Right atrium auricular region (tissue), 2 donors: ENCODE measurements around the gene C22orf39. TPM values are rescaled to one million over a fixed set of nuclear protein-coding genes. Genes with fewer than 3 reads are reported as not detected.

Experiments used
- DNase-seq: peaks from one replicate; pipeline ENCODE4 v3.0.0-alpha.2; 2019; ENCODE audit warnings: low spot score
- H3K27ac ChIP-seq, 2 donors: fragments of 200-600 bp; sonication (generic); 1 replicate in 1 of 2; 2 replicates in 1 of 2; pipeline ENCODE4 v1.5.1; 2016 to 2019
- H3K27me3 ChIP-seq, 2 donors: fragments of 200-600 bp; sonication (generic); one replicate each; pipeline versions ENCODE4 v1.5.1 to v1.6.0; 2017 to 2019
- H3K36me3 ChIP-seq: fragments of 200-600 bp; sonication (generic); one replicate; pipeline ENCODE4 v1.5.1; 2016
- H3K4me1 ChIP-seq, 2 donors: fragments of 200-600 bp; sonication (generic); one replicate each; pipeline versions ENCODE4 v1.5.1 to v1.6.0; 2017 to 2019
- H3K4me3 ChIP-seq, 2 donors: fragments of 200-600 bp; sonication (generic); 1 replicate in 1 of 2; 2 replicates in 1 of 2; pipeline ENCODE4 v1.5.1; 2017 to 2019; ENCODE audit warnings: mild to moderate bottlenecking in 1 of 2, moderate library complexity in 1 of 2
- H3K9me3 ChIP-seq, 2 donors: fragments of 200-600 bp; sonication (generic); one replicate each; pipeline ENCODE4 v1.5.1; 2019
- CTCF ChIP-seq, 2 donors: fragments of 200-600 bp; sonication (generic); IDR thresholded peaks; one replicate each; pipeline ENCODE4 v1.5.1; 2019; ENCODE audit warnings: antibody characterized with exemption in 2 of 2
- total RNA-seq, 2 donors: library from RNA; depleted of rRNA; stranded (reverse); fragments of >200 nt; gene quantifications; one replicate each; pipeline ENCODE4 v1.1.0, GENCODE V29; 2016

The C22orf39 gene
- 10 to 100 TPM; 61.0 to 68.7 TPM for total RNA-seq

- TF ChIP-seq CTCF (IDR thresholded peaks at IDR 0.05) = peak in 1 of 2 donors; percentile 34
- H3K4me1 ChIP-seq = peaks cover 0 to 39% of the 10 kb centered on the region in 2 donors
- peak; percentile 95 for DNase-seq
These were observed at the start of gene C22orf39 for GRCh38 chr22:19447330-19448075. TSS of gene C22orf39 (minus strand) at chr22:19447711. CDS start at chr22:19447688, 23 bp downstream.

GRCh38 chr22:19497245-19497644, 49.7 kb upstream of the C22orf39 start:
- no peaks in the 10 kb centered on the region for H3K27me3 ChIP-seq
- no peaks in the 10 kb centered on the region for H3K9me3 ChIP-seq
- no peaks in the 10 kb centered on the region for H3K36me3 ChIP-seq
- H3K27ac ChIP-seq = no peak overlapping the region
- H3K4me3 ChIP-seq = no peak overlapping the region
- no peaks in the 10 kb centered on the region for H3K4me1 ChIP-seq
- DNase-seq = no peak
- TF ChIP-seq CTCF (IDR thresholded peaks at IDR 0.05) = no peak

More at GRCh38 chr22:19447330-19448075, at the start of gene C22orf39:
- H3K27ac ChIP-seq = peak within 1 kb of the TSS; percentile 92 to 96
- peak within 1 kb of the TSS; percentile 75 to 98 for H3K4me3 ChIP-seq
- no peaks in the 10 kb centered on the region for H3K27me3 ChIP-seq
- no peaks in the 10 kb centered on the region for H3K9me3 ChIP-seq
- peaks cover 19% of the 10 kb centered on the region for H3K36me3 ChIP-seq

- no peaks in the 10 kb centered on the region for H3K9me3 ChIP-seq
- H3K36me3 ChIP-seq = no peaks in the 10 kb centered on the region
- H3K4me1 ChIP-seq = no peaks in the 10 kb centered on the region
- no peak for TF ChIP-seq CTCF (IDR thresholded peaks at IDR 0.05)
- no peak overlapping the region for H3K4me3 ChIP-seq
- no peaks in the 10 kb centered on the region for H3K27me3 ChIP-seq
- DNase-seq = no peak
- no peak overlapping the region for H3K27ac ChIP-seq
These were observed 48.8 kb upstream of the C22orf39 start for GRCh38 chr22:19496324-19496630.

- Histone ChIP-seq H3K27me3 (no peaks in the 10 kb centered on the region), H3K27ac (no peak overlapping the region), H3K9me3 (no peaks in the 10 kb centered on the region), H3K4me1 (no peaks in the 10 kb centered on the region), H3K4me3 (no peak overlapping the region), H3K36me3 (no peaks in the 10 kb centered on the region)
- DNase-seq = no peak
- peak in 1 of 2 donors; percentile 41 for TF ChIP-seq CTCF (IDR thresholded peaks at IDR 0.05)
These were observed 48.2 kb upstream of the C22orf39 start for GRCh38 chr22:19495562-19496323.

- H3K4me3 ChIP-seq = no peak overlapping the region
- no peak for TF ChIP-seq CTCF (IDR thresholded peaks at IDR 0.05)
- DNase-seq = no peak
- no peak overlapping the region for H3K27ac ChIP-seq
- no peaks in the 10 kb centered on the region for H3K27me3 ChIP-seq
- no peaks in the 10 kb centered on the region for H3K9me3 ChIP-seq
- H3K4me1 ChIP-seq = no peaks in the 10 kb centered on the region
- no peaks in the 10 kb centered on the region for H3K36me3 ChIP-seq
These were observed 47.2 kb upstream of the C22orf39 start for GRCh38 chr22:19494676-19495173.
